GM20000 (cell line): ENCODE measurements around the gene KCNE2.

Experiments used
- DNase-seq: peaks from one replicate; pipeline ENCODE4 v3.0.0; 2012; ENCODE audit warnings: low spot score
- TF ChIP-seq, protein P1 (sequence below): IDR thresholded peaks from 2 replicates; pipeline ENCODE4 v1.5.1; 2012; ENCODE audit warnings: mild to moderate bottlenecking, control low read depth; ENCODE audit errors: extremely low read depth, missing control alignments

The KCNE2 gene

DNA sequence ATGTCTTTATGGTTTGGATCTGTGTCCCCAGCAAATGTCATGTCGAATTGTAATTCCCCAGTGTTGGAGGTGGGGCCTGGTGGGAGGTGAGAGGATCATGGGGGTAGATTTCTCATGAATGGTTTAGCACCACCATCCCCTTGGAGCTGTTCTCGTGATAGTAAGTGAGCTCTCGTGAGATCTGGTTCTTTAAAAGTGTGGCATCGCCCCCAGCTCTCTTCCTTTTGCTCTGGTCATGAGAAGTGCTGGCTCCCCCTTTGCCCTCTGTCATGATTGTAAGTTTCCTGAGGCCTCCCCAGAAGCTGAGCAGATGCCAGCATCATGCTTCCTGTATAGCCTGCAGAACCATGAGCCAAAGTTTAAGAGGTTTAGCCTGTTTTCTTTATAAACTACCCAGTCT is 11.2 kb upstream of the KCNE2 start:
- TF ChIP-seq, protein P1, sequence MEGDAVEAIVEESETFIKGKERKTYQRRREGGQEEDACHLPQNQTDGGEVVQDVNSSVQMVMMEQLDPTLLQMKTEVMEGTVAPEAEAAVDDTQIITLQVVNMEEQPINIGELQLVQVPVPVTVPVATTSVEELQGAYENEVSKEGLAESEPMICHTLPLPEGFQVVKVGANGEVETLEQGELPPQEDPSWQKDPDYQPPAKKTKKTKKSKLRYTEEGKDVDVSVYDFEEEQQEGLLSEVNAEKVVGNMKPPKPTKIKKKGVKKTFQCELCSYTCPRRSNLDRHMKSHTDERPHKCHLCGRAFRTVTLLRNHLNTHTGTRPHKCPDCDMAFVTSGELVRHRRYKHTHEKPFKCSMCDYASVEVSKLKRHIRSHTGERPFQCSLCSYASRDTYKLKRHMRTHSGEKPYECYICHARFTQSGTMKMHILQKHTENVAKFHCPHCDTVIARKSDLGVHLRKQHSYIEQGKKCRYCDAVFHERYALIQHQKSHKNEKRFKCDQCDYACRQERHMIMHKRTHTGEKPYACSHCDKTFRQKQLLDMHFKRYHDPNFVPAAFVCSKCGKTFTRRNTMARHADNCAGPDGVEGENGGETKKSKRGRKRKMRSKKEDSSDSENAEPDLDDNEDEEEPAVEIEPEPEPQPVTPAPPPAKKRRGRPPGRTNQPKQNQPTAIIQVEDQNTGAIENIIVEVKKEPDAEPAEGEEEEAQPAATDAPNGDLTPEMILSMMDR, result no peak
- no peak for DNase-seq

- TF ChIP-seq, protein P1, result no peak
- no peak for DNase-seq
Measured at GRCh38 chr21:34353182-34353581, 10.6 kb upstream of the KCNE2 start.

GRCh38 chr21:34354836-34355235 is 9.0 kb upstream of the KCNE2 start:
- TF ChIP-seq, protein P1, result no peak
- no peak for DNase-seq

DNA sequence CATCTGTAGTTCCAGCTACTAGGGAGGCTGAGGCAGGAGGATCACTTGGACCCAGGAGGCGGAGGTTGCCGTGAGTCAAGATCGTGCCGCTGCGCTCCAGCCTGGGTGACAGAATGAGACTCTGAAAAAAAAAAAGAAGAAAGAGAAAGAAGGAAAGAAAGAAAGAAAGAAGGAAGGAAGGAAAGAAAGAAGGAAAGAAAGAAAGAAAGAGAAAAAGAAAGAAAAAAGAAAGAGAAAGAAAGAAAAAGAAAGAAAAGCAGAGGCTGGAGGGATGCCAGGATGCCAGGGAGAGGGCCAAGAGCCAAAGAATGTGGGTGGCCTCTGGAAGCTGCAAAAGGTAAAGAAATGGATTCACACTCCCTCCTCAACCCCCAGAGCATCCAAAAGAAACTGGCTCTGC is 8.2 kb upstream of the KCNE2 start:
- TF ChIP-seq, protein P1, result no peak
- no peak for DNase-seq

DNA sequence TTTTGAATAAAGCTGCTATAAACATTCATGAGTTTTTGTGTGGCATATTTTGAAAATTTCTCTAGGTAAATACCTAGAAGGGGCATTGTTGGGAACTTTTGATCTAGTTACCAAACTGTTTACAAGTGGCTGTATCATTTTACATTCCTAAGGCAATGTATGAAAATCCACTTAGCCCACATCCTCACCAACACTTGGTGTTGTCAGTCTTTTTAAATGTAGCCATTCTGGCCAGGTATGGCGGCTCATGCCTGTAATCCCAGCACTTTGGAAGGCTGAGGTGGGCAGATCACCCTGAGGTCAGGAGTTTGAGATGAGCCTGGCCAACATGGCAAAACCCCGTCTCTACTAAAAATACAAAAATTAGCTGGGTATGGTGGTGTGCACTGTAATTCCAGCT is 5.9 kb upstream of the KCNE2 start:
- TF ChIP-seq, protein P1, result no peak
- DNase-seq, result no peak

GRCh38 chr21:34358866-34359265 is 4.9 kb upstream of the KCNE2 start:
- DNase-seq, result no peak
- TF ChIP-seq, protein P1, result no peak

GRCh38 chr21:34360488-34361241 is 3.1 kb upstream of the KCNE2 start:
- no peak for DNase-seq
- TF ChIP-seq, protein P1, result no peak
